Islet of Langerhans (tissue), 1 donor: ENCODE measurements around the gene INSM1.

ENCODE experiments used
- FAIRE-seq: peaks from one replicate; lab custom pipeline; 2011; peaks lifted over from hg19 to GRCh38; lab: Jason Lieb, UNC

The INSM1 gene

GRCh38 chr20:20395087-20395486 lies 27.2 kb downstream of the INSM1 start:
- no peak for FAIRE-seq

- FAIRE-seq, result no peak
Observed at GRCh38 chr20:20395903-20396568, 28.1 kb downstream of the INSM1 start.

GRCh38 chr20:20396794-20397193 lies 28.9 kb downstream of the INSM1 start:
- FAIRE-seq, result no peak

DNA sequence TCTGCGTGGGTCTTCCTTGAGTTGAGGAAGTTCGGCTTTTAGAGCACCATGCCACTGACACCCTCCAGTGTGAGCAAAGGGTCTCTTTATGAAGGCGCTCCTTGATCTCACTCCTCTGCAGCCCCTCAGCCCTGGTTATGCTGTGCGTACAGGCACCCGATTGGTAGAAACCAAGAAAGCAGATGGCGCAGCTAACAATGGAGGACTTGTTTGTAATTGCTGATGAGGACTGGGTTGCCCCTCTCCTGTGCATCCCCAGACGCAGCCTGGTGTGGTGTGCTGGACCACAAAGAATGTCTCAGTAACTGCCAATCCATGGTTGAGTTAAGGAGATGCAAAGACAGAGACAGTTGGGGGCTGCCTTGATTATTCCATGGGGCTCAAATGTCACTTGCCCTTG lies 30.2 kb downstream of the INSM1 start:
- no peak for FAIRE-seq

GRCh38 chr20:20399531-20400500 lies 31.9 kb downstream of the INSM1 start:
- FAIRE-seq, result no peak

DNA sequence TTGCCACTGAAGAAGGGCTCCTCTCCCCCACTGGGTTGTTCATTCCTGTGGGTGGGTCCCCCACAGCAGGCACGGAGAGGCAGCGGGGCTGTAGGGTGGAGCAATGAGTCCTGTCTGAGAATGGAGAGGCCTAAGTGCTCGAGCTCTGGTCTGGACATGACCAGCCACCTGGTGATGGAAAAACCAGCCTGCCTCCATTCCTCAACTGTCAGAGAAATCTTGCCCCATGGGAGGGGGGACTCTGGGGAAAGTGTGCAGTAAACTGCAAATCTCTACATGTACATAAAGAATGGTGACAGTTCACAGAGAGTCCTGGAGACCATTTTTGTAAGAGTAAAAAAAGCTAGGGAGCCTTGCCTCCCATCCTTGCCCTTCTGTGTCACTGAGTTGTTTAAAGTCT lies 34.1 kb downstream of the INSM1 start:
- FAIRE-seq, result no peak

GRCh38 chr20:20404633-20405032 lies 36.7 kb downstream of the INSM1 start:
- FAIRE-seq, result no peak

DNA sequence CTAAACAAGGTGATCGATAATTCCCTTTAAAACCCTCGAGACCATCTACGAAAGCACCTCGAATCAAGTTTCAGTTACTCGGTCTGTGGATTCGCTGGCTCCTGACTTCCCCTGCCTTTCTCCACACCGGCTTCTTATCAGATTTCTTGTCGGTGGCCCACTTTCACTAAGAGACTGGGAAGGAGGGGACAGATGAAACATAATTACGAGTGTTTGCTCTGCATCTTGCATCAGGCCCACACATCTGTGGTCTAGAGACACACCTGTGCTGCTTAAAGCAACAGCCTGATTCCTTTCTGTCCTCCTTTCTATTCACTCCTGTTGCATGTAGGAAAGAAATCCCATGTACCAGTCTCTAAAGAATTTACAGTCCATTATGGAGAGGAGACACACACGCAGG lies 37.7 kb downstream of the INSM1 start:
- FAIRE-seq, result no peak

GRCh38 chr20:20406306-20406705 lies 38.4 kb downstream of the INSM1 start:
- FAIRE-seq, result no peak

DNA sequence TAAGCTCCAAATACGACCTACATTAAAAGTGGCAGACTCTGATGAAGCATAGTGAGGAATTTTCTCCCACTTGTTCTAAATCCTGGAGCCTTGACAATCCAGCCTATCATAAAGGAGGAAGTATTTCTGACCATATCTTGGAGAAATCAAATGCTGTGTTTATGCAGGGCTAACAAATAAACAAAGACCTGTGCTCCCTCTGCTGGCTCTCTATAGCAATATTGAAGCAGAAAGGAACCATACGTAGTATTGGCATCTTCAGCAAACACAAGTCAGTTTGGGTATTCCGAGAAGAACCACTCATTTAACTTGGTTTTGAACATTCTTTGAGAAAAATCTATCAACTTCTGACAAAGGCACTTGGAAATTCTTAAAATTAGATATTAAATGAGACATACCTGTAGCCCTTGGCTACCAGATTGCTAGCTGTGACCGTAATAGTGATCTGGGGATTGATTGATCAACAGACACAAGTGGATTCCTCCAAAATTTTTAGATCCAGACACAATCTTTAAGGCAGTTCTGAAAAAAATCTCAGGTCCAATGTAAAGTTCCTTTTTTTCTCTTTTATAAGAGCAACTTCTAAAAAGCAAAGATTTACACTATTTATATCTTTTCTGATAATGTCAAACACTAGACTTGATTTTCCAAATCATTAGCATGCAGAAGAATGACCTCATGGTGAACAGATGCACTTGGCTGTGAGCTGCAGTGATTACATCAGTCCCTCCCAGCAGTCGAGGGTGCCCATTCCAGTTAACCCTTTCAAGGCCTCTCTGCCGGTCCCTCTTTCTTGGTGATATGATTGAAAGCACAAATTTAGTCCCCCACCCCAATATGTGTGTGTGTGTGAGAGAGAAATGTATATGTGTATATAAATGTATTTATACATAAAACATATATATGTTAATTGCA lies 40.2 kb downstream of the INSM1 start:
- FAIRE-seq, result peak; percentile 99

GRCh38 chr20:20409331-20409730 lies 41.4 kb downstream of the INSM1 start:
- no peak for FAIRE-seq

DNA sequence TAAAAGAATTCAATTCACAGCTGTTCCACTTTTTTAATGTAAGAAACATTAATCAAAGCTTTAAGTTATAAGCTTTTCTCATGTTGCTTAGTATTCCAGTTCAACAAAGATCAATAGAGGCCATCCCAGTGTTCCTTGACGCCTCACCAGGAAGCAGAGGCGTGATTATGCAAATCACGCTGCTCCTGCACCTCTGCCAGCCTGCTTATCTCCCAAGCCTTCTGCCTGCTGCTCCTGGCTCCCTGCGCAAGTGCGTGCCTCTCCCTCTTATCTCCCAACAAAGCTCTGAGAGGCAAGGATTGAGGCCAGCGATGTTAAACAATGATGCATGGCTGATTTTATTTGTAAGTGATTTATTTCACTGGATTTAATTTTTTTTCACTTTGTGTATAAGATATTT lies 42.8 kb downstream of the INSM1 start:
- peak; percentile 97 for FAIRE-seq

GRCh38 chr20:20411402-20411801 lies 43.5 kb downstream of the INSM1 start:
- FAIRE-seq, result peak; percentile 88

DNA sequence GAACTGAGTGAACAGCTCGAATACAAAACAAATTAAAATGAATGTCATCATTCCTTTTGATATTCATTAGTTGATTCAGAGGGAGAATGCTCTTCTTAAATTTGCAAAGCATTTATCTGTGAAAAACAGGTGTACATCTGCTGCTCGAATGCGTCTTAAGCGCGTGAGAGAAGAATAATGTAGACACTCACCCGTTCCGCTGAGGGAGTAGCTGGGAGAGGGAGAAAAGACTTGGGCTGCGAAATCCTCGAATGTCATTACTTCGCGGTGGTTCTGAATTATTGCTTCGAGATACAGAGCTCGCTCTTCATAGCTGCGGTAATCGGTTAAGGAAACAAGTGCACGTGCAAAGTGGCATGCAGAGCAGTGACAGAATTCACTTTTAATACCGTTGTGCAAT lies 43.9 kb downstream of the INSM1 start:
- FAIRE-seq, result no peak

DNA sequence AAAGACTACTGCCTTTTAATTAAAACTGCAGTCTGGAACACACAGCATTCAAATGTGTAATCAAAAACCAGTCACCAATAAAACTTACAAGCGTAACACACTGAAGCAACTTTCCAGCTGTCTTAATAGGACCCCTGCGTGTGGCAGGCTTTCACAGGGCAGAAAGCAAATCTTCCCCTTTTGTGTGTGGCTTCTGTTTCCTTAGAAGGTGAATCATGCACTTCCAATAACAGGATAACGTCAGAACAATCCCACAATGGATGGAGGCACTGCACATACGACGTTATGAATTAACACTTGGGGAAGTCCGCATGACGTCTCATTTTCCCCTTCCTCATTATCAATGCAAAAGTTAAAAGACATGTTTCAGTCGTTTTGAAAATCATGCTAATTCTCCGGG lies 44.8 kb downstream of the INSM1 start:
- no peak for FAIRE-seq

GRCh38 chr20:20413810-20414281 lies 45.9 kb downstream of the INSM1 start:
- no peak for FAIRE-seq

DNA sequence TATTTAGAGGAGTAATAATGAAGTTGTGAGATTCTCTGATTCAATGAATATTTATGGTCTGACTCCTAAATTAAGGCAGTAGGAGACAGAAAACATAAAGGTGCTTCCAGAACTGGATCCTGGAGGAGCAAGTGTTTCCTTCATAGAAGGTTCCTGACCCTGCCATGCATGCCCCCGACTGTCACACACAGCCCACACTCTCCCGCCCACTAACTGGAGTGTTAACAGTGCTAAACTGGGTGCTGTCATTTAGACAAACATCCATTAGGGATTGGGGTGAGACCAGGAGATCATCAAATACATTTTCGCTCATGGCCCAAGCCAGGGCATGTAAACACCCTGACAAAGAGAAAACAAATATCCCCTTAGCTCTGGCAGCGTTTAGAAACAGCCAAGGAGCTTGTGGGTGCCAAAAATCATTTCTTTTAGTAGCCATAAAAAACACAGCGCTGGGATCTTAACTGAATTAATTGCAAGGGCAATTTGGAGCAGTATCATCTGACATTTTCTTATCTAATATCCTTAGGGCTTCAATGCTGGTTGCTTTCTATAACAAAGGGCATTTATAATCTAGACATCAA lies 46.8 kb downstream of the INSM1 start:
- peak; percentile 70 for FAIRE-seq

GRCh38 chr20:20415321-20415720 lies 47.4 kb downstream of the INSM1 start:
- FAIRE-seq, result no peak

GRCh38 chr20:20417876-20418676 lies 50.2 kb downstream of the INSM1 start:
- no peak for FAIRE-seq
